T-helper 2 cell (primary cell): ENCODE measurements around the gene FBXW7.

Experiments
- DNase-seq, 5 experiments: peaks; one replicate each; pipeline versions ENCODE4 v3.0.0 to v3.0.0-alpha.2; 2012 to 2022

Gene FBXW7

GRCh38 chr4:152545088-152545487 lies 9.2 kb upstream of the FBXW7 start:
- no peak for DNase-seq

- DNase-seq, result peak in 1 of 5 experiments; percentile 20
These were observed 8.6 kb upstream of the FBXW7 start for GRCh38 chr4:152544533-152544932.

GRCh38 chr4:152540941-152541340 lies 5.0 kb upstream of the FBXW7 start:
- DNase-seq, result no peak

GRCh38 chr4:152540293-152540674 lies 4.4 kb upstream of the FBXW7 start:
- no peak for DNase-seq

- DNase-seq, result no peak
These were observed 3.8 kb upstream of the FBXW7 start for GRCh38 chr4:152539556-152540292.

- peak in 1 of 5 experiments; percentile 54 for DNase-seq
These were observed 2.0 kb upstream of the FBXW7 start for GRCh38 chr4:152537881-152538280.

GRCh38 chr4:152536545-152537182 lies 772 bp upstream of the FBXW7 start:
- peak in 4 of 5 experiments; percentile 28 to 93 (median 76) for DNase-seq

GRCh38 chr4:152535360-152535902 lies 461 bp downstream of the FBXW7 start:
- DNase-seq, result peak in 2 of 5 experiments; percentile 20 to 41

GRCh38 chr4:152534541-152535359 lies 1.1 kb downstream of the FBXW7 start:
- DNase-seq, result peak in 4 of 5 experiments; percentile 29 to 76 (median 40)

- no peak for DNase-seq
These were observed 4.4 kb downstream of the FBXW7 start for GRCh38 chr4:152531479-152531878.

GRCh38 chr4:152530600-152530999 lies 5.3 kb downstream of the FBXW7 start:
- DNase-seq, result no peak

- DNase-seq, result no peak
These were observed 6.0 kb downstream of the FBXW7 start for GRCh38 chr4:152529880-152530279.

GRCh38 chr4:152528060-152528459 lies 7.8 kb downstream of the FBXW7 start:
- no peak for DNase-seq

- DNase-seq, result peak in 1 of 5 experiments; percentile 60
These were observed 10.0 kb downstream of the FBXW7 start for GRCh38 chr4:152525878-152526277.

- no peak for DNase-seq
These were observed 11.5 kb downstream of the FBXW7 start for GRCh38 chr4:152524427-152524826.

GRCh38 chr4:152523731-152524130 lies 12.2 kb downstream of the FBXW7 start:
- no peak for DNase-seq

GRCh38 chr4:152522754-152523153 lies 13.1 kb downstream of the FBXW7 start:
- no peak for DNase-seq

- DNase-seq, result no peak
These were observed 13.6 kb downstream of the FBXW7 start for GRCh38 chr4:152522245-152522644.

- DNase-seq, result no peak
These were observed 19.7 kb downstream of the FBXW7 start for GRCh38 chr4:152516156-152516555.

- DNase-seq, result no peak
These were observed 20.2 kb downstream of the FBXW7 start for GRCh38 chr4:152515678-152516077.

- no peak for DNase-seq
These were observed 21.5 kb downstream of the FBXW7 start for GRCh38 chr4:152514356-152514755.

GRCh38 chr4:152513078-152513477 lies 22.8 kb downstream of the FBXW7 start:
- peak in 1 of 5 experiments; percentile 21 for DNase-seq

GRCh38 chr4:152512483-152512882 lies 23.4 kb downstream of the FBXW7 start:
- no peak for DNase-seq
